Left lung (tissue), 10 donors: ENCODE measurements around the gene GPR27. TPM values are rescaled to one million over a fixed set of nuclear protein-coding genes. Genes with fewer than 3 reads are reported as not detected.

Experiments used
- ATAC-seq: fragments of 200-7000 bp; cut with Tn5 transposase; one replicate; pipeline ENCODE4 v1.9.1; 2020; ENCODE audit warnings: moderate library complexity
- DNase-seq, 4 donors: peaks; one replicate each; pipeline ENCODE4 v3.0.0-alpha.2; 2013 to 2020
- H3K27ac ChIP-seq, 2 donors: fragments of 200-600 bp; sonication (generic) in 1 of 2; one replicate each; pipeline versions ENCODE4 v1.5.0 to v1.8.0; 2020 to 2021
- H3K27me3 ChIP-seq, 2 donors: fragments of 200-600 bp; sonication (generic) in 1 of 2; one replicate each; pipeline versions ENCODE4 v1.5.0 to v1.8.0; 2020 to 2021
- H3K36me3 ChIP-seq, 2 donors: fragments of 200-600 bp; sonication (generic) in 1 of 2; one replicate each; pipeline versions ENCODE4 v1.5.0 to v1.8.0; 2020 to 2021
- H3K4me1 ChIP-seq, 2 donors: fragments of 200-600 bp; one replicate each; pipeline ENCODE4 v1.8.0; 2021
- H3K4me3 ChIP-seq, 2 donors: fragments of 200-600 bp; sonication (generic) in 1 of 2; one replicate each; pipeline versions ENCODE4 v1.5.0 to v1.8.0; 2020 to 2021; ENCODE audit warnings: mild to moderate bottlenecking in 1 of 2
- H3K9me3 ChIP-seq, 2 donors: fragments of 200-600 bp; sonication (generic) in 1 of 2; one replicate each; pipeline versions ENCODE4 v1.5.0 to v1.8.0; 2020 to 2021
- CTCF ChIP-seq, 2 donors: fragments of 200-600 bp; sonication (generic) in 1 of 2; IDR thresholded peaks; one replicate each; pipeline versions ENCODE4 v1.5.0 to v1.8.0; 2021; ENCODE audit warnings: antibody characterized with exemption in 2 of 2
- intact Hi-C, 2 donors: fragments of 100-400 bp; cut with DNase I; formaldehyde crosslinking; loops; one replicate each; pipeline versions ENCODE4 v1.11.2 to v1.14.2; 2022
- polyA plus RNA-seq, 6 donors: library from polyadenylated mRNA; unstranded; fragments of 120-200 nt; gene quantifications; one replicate each; pipeline ENCODE4 v1.2.1, GENCODE V29; 2013; ENCODE audit not compliant: insufficient read length in 6 of 6
- total RNA-seq, 2 donors: library from RNA; stranded (reverse); fragmentation: NEBNext Ultra II Directional; extraction: Animal tissue kit (Norgen Biotek cat#: 25700); gene quantifications; one replicate each; pipeline ENCODE4 v1.2.1, GENCODE V29; 2021
- donor health status: DM: no; HTN: yes; CAD: no.
- donor health status: DM: no; HTN: no; CAD: no.

GPR27 gene
- total and polyA plus RNA-seq, 8 donors, result 2.1 to 3.9 (median 2.9) TPM

GRCh38 chr3:71759401-71759800 lies 5.7 kb downstream of the GPR27 start:
- no peaks in the 10 kb centered on the region for H3K9me3 ChIP-seq
- TF ChIP-seq CTCF (IDR thresholded peaks at IDR 0.05), result no peak
- H3K4me3 ChIP-seq, result no peak overlapping the region
- H3K36me3 ChIP-seq, result no peaks in the 10 kb centered on the region
- intact Hi-C loops, result no loop called here
- ATAC-seq (peak; percentile 36), DNase-seq (peak in 1 of 4 donors; percentile 66)
- H3K27me3 ChIP-seq, result peaks cover 4 to 33% of the 10 kb centered on the region in 2 donors
- peaks cover 0 to 8% of the 10 kb centered on the region in 2 donors for H3K4me1 ChIP-seq
- H3K27ac ChIP-seq, result no peak overlapping the region

GRCh38 chr3:71760140-71760539 lies 6.5 kb downstream of the GPR27 start:
- no peak for ATAC-seq
- Histone ChIP-seq H3K4me3 (no peak overlapping the region), H3K4me1 (peaks cover 0 to 2% of the 10 kb centered on the region in 2 donors), H3K9me3 (no peaks in the 10 kb centered on the region), H3K27ac (no peak overlapping the region), H3K36me3 (no peaks in the 10 kb centered on the region), H3K27me3 (peaks cover 4 to 26% of the 10 kb centered on the region in 2 donors)
- DNase-seq, result no peak
- no peak for TF ChIP-seq CTCF (IDR thresholded peaks at IDR 0.05)
- intact Hi-C loops, result no loop called here

GRCh38 chr3:71763426-71763825 lies 9.8 kb downstream of the GPR27 start:
- ATAC-seq (no peak), DNase-seq (no peak)
- H3K36me3 ChIP-seq, result no peaks in the 10 kb centered on the region
- H3K27me3 ChIP-seq, result peaks cover 4 to 17% of the 10 kb centered on the region in 2 donors
- H3K4me1 ChIP-seq, result no peaks in the 10 kb centered on the region
- no peaks in the 10 kb centered on the region for H3K9me3 ChIP-seq
- no peak for TF ChIP-seq CTCF (IDR thresholded peaks at IDR 0.05)
- H3K4me3 ChIP-seq, result no peak overlapping the region
- intact Hi-C loops, result no loop called here
- H3K27ac ChIP-seq, result no peak overlapping the region

- TF ChIP-seq CTCF (IDR thresholded peaks at IDR 0.05), result no peak
- ATAC-seq, result no peak
- intact Hi-C loops, result no loop called here
Measured at GRCh38 chr3:71771126-71771525, 17.5 kb downstream of the GPR27 start.

GRCh38 chr3:71771884-71772283 lies 18.2 kb downstream of the GPR27 start:
- DNase-seq (no peak), ATAC-seq (no peak)
- no peaks in the 10 kb centered on the region for H3K9me3 ChIP-seq
- H3K4me1 ChIP-seq, result peaks cover 0 to 7% of the 10 kb centered on the region in 2 donors
- intact Hi-C loops, result no loop called here
- no peak overlapping the region for H3K27ac ChIP-seq
- no peak overlapping the region for H3K4me3 ChIP-seq
- H3K36me3 ChIP-seq, result no peaks in the 10 kb centered on the region
- H3K27me3 ChIP-seq, result peaks cover under 1 to 25% of the 10 kb centered on the region in 2 donors
- no peak for TF ChIP-seq CTCF (IDR thresholded peaks at IDR 0.05)

More at GRCh38 chr3:71771126-71771525, 17.5 kb downstream of the GPR27 start:
- Histone ChIP-seq H3K9me3 (no peaks in the 10 kb centered on the region), H3K4me3 (no peak overlapping the region), H3K4me1 (peaks cover 0 to 7% of the 10 kb centered on the region in 2 donors), H3K27me3 (peaks cover 0 to 18% of the 10 kb centered on the region in 2 donors), H3K36me3 (no peaks in the 10 kb centered on the region), H3K27ac (no peak overlapping the region)
- DNase-seq, result no peak
